Heart left ventricle (tissue), 16 donors: ENCODE data around the gene FCHSD2. TPM values are rescaled to one million over a fixed set of nuclear protein-coding genes. Genes with fewer than 3 reads are reported as not detected.

Experiments used
- ATAC-seq, 4 donors: fragments of 200-7000 bp; cut with Tn5 transposase; one replicate each; pipeline ENCODE4 v1.9.1; 2020 to 2022; ENCODE audit warnings: moderate library complexity in 4 of 4, mild to moderate bottlenecking in 3 of 4, moderate number of reproducible peaks in 1 of 4
- DNase-seq, 5 donors: peaks; one replicate each; pipeline ENCODE4 v3.0.0-alpha.2; 2020
- H3K27ac ChIP-seq, 12 donors: fragments of 200-600 bp; sonication (generic) in 4 of 12; one replicate each; pipeline versions ENCODE4 v1.5.0 to v1.8.0; 2016 to 2022; ENCODE audit warnings: mild to moderate bottlenecking in 2 of 12
- H3K27me3 ChIP-seq, 9 donors: fragments of 200-600 bp; sonication (generic) in 2 of 9; one replicate each; pipeline versions ENCODE4 v1.5.1 to v1.8.0; 2016 to 2022; ENCODE audit warnings: mild to moderate bottlenecking in 3 of 9
- H3K36me3 ChIP-seq, 9 donors: fragments of 200-600 bp; sonication (generic) in 2 of 9; one replicate each; pipeline versions ENCODE4 v1.5.0 to v1.8.0; 2018 to 2022; ENCODE audit warnings: mild to moderate bottlenecking in 2 of 9
- H3K4me1 ChIP-seq, 12 donors: fragments of 200-600 bp; sonication (generic) in 4 of 12; one replicate each; pipeline versions ENCODE4 v1.5.0 to v1.8.0; 2016 to 2022; ENCODE audit warnings: mild to moderate bottlenecking in 3 of 12
- H3K4me3 ChIP-seq, 12 donors: fragments of 200-600 bp; sonication (generic) in 4 of 12; one replicate each; pipeline versions ENCODE4 v1.5.0 to v1.8.0; 2017 to 2022; ENCODE audit warnings: mild to moderate bottlenecking in 9 of 12, moderate library complexity in 4 of 12
- H3K9me3 ChIP-seq, 12 donors: fragments of 200-600 bp; sonication (generic) in 4 of 12; one replicate each; pipeline versions ENCODE4 v1.5.0 to v1.8.0; 2016 to 2022; ENCODE audit warnings: mild to moderate bottlenecking in 1 of 12
- CTCF ChIP-seq, 12 donors: fragments of 200-600 bp; sonication (generic) in 4 of 12; IDR thresholded peaks; one replicate each; pipeline versions ENCODE4 v1.5.0 to v1.8.0; 2018 to 2022; ENCODE audit warnings: antibody characterized with exemption in 12 of 12, mild to moderate bottlenecking in 5 of 12
- POLR2A ChIP-seq, 2 donors: fragments of 450-650 bp; IDR thresholded peaks; one replicate each; pipeline ENCODE4 v1.6.1; 2017; ENCODE audit warnings: antibody characterized with exemption in 2 of 2, mild to moderate bottlenecking in 2 of 2, moderate library complexity in 2 of 2
- WGBS, 4 donors: extraction: QIAGEN DNeasy Blood & Tissue Kit in 2 of 4; methylation state at CpG; one replicate each; pipeline versions ENCODE4 v1.1.5 to v1.1.7; 2013 to 2018; 5-methylcytosine and 5-hydroxymethylcytosine counted together
- intact Hi-C, 10 donors: fragments of 100-400 bp; cut with DNase I; formaldehyde crosslinking; loops; one replicate each; pipeline versions ENCODE4 v1.11.1 to v1.14.2; 2022
- polyA plus RNA-seq, 2 donors: library from polyadenylated mRNA; stranded (reverse); fragments of 200-250 nt; gene quantifications; one replicate each; pipeline ENCODE4 v1.2.3, GENCODE V29; 2013
- total RNA-seq, 9 donors: library from RNA; depleted of rRNA in 2 of 9; stranded (reverse); fragments of >200 nt in 2 of 9; fragmentation: NEBNext Ultra II Directional in 3 of 9; extraction: Animal tissue kit (Norgen Biotek cat#: 25700) in 3 of 9; gene quantifications; one replicate each; pipeline versions ENCODE4 v1.1.0 to v1.2.4, GENCODE V29; 2016 to 2023
- donor health status: ischemic (EF 13 %, LVEDD 7.1; RV severe dilation, severe dysfunction).
- donor health status: healthy with polysubstance abuse.
- donor health status: DM: no; HTN: yes; CAD: no.
- donor health status: DM: no; HTN: no; CAD: no.
- donor health status: ischemic (EF 25% LVEDD 6.9; RV normal size, moderate dysfunction).
- donor health status: ischemic (EF 25% LVEDD 5.7; RV mildly dilated, moderate dysfunction).
- donor health status: healthy.
- donor health status: DM: yes; HTN: yes; CAD: no.
- donor health status: ischemic (EF 35%, LVEDD 5.7; RV mildly dilated, moderate dysfunction).
- donor health status: nonischemic (EF 11% LVEDD 7.7; RV severe dilation, severe dysfunction).
- donor health status: DM: yes; HTN: yes; CAD: no.
- donor health status: PGD.
- donor health status: ischemic (EF 29% LVEDD 5.4; RV normal size, mild dysfunction).
- donor health status: nonischemic (EF 23%, LVEDD 6.1; RV moderate dilation, normal function).

FCHSD2 gene
- total and polyA plus RNA-seq, 11 donors: 9.9 to 61.1 (median 39.0) TPM

GRCh38 chr11:73176874-73177155 is 34.7 kb upstream of the FCHSD2 start:
- peaks cover 16 to 82% (median 50%) of the 10 kb centered on the region in 12 donors for H3K4me1 ChIP-seq

GRCh38 chr11:73176145-73176873 is 34.2 kb upstream of the FCHSD2 start:
- peak overlapping the region; percentile 70 to 95 (median 83) for H3K27ac ChIP-seq
- H3K27me3 ChIP-seq: no peaks in the 10 kb centered on the region
- H3K9me3 ChIP-seq: no peaks in the 10 kb centered on the region
- intact Hi-C loops: loop anchor here (2.0 to 10.0 kb wide), 10 partner anchors 34 to 454 kb away; partner anchors contain the start of gene FCHSD2 (in 6 of the 10)
- TF ChIP-seq CTCF (IDR thresholded peaks at IDR 0.05): no peak
- TF ChIP-seq POLR2A (IDR thresholded peaks at IDR 0.05): no peak
- no peak for ATAC-seq
- H3K36me3 ChIP-seq: no peaks in the 10 kb centered on the region
- no peak overlapping the region for H3K4me3 ChIP-seq
- DNase-seq: no peak
- H3K4me1 ChIP-seq: peaks cover 16 to 88% (median 55%) of the 10 kb centered on the region in 12 donors
- WGBS, 4 donors: 79 to 83% (median 81%) methylated on average over 4 to 5 of the region's 5 CpGs

More at GRCh38 chr11:73176874-73177155, 34.7 kb upstream of the FCHSD2 start:
- no peak for TF ChIP-seq POLR2A (IDR thresholded peaks at IDR 0.05)
- TF ChIP-seq CTCF (IDR thresholded peaks at IDR 0.05): no peak
- H3K27ac ChIP-seq: peak overlapping the region; percentile 53 to 95 (median 83)
- no peak for ATAC-seq
- DNase-seq: no peak
- 90 to 97% methylated on average over 1 of the region's 1 CpG; no CpG with 5 or more reads in 2 of the 4 donors for WGBS, 4 donors
- intact Hi-C loops: loop anchor here (1.0 to 10.0 kb wide), 11 partner anchors 34 to 455 kb away; partner anchors contain the start of gene FCHSD2 (in 6 of the 10)
- no peaks in the 10 kb centered on the region for H3K36me3 ChIP-seq
- no peak overlapping the region for H3K4me3 ChIP-seq
- no peaks in the 10 kb centered on the region for H3K9me3 ChIP-seq
- no peaks in the 10 kb centered on the region for H3K27me3 ChIP-seq

- Histone ChIP-seq H3K4me1 (peaks cover 16 to 90% (median 60%) of the 10 kb centered on the region in 12 donors), H3K36me3 (no peaks in the 10 kb centered on the region), H3K4me3 (no peak overlapping the region), H3K27me3 (no peaks in the 10 kb centered on the region), H3K9me3 (no peaks in the 10 kb centered on the region), H3K27ac (peak overlapping the region; percentile 70 to 95 (median 83))
- intact Hi-C loops: loop anchor here (2.0 to 10.0 kb wide), 10 partner anchors 33 to 453 kb away; partner anchors contain the start of gene FCHSD2 (in 6 of the 10)
- TF ChIP-seq POLR2A (IDR thresholded peaks at IDR 0.05) (no peak), CTCF (IDR thresholded peaks at IDR 0.05) (no peak)
- ATAC-seq: peak; percentile 6 to 34 (median 25)
- 54 to 69% (median 59%) methylated on average over 5 of the region's 5 CpGs for WGBS, 4 donors
- peak in 1 of 5 donors; percentile 50 for DNase-seq
Observed at GRCh38 chr11:73175551-73176144, 33.5 kb upstream of the FCHSD2 start.

GRCh38 chr11:73174495-73174791 is 32.3 kb upstream of the FCHSD2 start:
- H3K4me1 ChIP-seq: peaks cover 16 to 93% (median 68%) of the 10 kb centered on the region in 12 donors
- no peaks in the 10 kb centered on the region for H3K9me3 ChIP-seq
- WGBS, 4 donors: 81 to 90% (median 87%) methylated on average over 3 of the region's 3 CpGs
- intact Hi-C loops: loop anchor here in 4 of 10 donors (5.0 to 10.0 kb wide), 3 partner anchors 250 to 432 kb away; no protein-coding TSS in a partner anchor
- H3K27ac ChIP-seq: peak overlapping the region in 11 of 12 donors; percentile 61 to 95 (median 84)
- TF ChIP-seq CTCF (IDR thresholded peaks at IDR 0.05) (no peak), POLR2A (IDR thresholded peaks at IDR 0.05) (no peak)
- H3K4me3 ChIP-seq: no peak overlapping the region
- no peaks in the 10 kb centered on the region for H3K36me3 ChIP-seq
- ATAC-seq (no peak), DNase-seq (no peak)
- no peaks in the 10 kb centered on the region for H3K27me3 ChIP-seq
